DND-41 (cell line): ENCODE data around the gene CTAGE1.

ENCODE experiments used
- ATAC-seq: fragments of 200-7000 bp; cut with Tn5 transposase; 3 replicates; pipeline ENCODE4 v1.9.1; 2021; ENCODE audit warnings: low read depth; ENCODE audit not compliant: insufficient read depth
- DNase-seq: peaks from one replicate; pipeline ENCODE4 v3.0.0-alpha.2; 2020
- H2AFZ ChIP-seq: 2 replicates; pipeline ENCODE4 v1.6.0; 2012; ENCODE audit warnings: low read depth, low read length
- H3K27ac ChIP-seq: 2 replicates; pipeline ENCODE4 v1.5.1; 2012; ENCODE audit warnings: low read length, inconsistent platforms
- H3K27me3 ChIP-seq: fragments of 200-600 bp; sonication (generic); 2 replicates; pipeline ENCODE4 v1.6.0; 2012; ENCODE audit warnings: low read length, mild to moderate bottlenecking, inconsistent platforms; ENCODE audit not compliant: insufficient read depth, poor library complexity
- H3K36me3 ChIP-seq: 2 replicates; pipeline ENCODE4 v1.5.1; 2012; ENCODE audit warnings: low read length, inconsistent platforms; ENCODE audit not compliant: insufficient read depth
- H3K4me1 ChIP-seq: 2 replicates; pipeline ENCODE4 v1.5.1; 2012; ENCODE audit warnings: mild to moderate bottlenecking, low read length; ENCODE audit not compliant: insufficient read depth
- H3K4me2 ChIP-seq: 2 replicates; pipeline ENCODE4 v1.6.0; 2012; ENCODE audit warnings: mild to moderate bottlenecking, moderate library complexity, low read length, inconsistent platforms; ENCODE audit not compliant: insufficient read depth
- H3K4me3 ChIP-seq, 2 experiments: fragments of 200-600 bp in 1 of 2; shearing (Covaris generic) in 1 of 2; 2 replicates each; pipeline ENCODE4 v1.5.1; 2012 to 2016; ENCODE audit warnings: inconsistent platforms in 2 of 2, low read length in 2 of 2, mild to moderate bottlenecking in 2 of 2, low read depth in 1 of 2, moderate library complexity in 1 of 2
- H3K79me2 ChIP-seq: 2 replicates; pipeline ENCODE4 v1.6.0; 2012; ENCODE audit warnings: low read length, inconsistent platforms; ENCODE audit not compliant: insufficient read depth
- H3K9ac ChIP-seq: 2 replicates; pipeline ENCODE4 v1.6.0; 2012; ENCODE audit warnings: low read depth, mild to moderate bottlenecking, inconsistent platforms, low read length, moderate library complexity
- H3K9me3 ChIP-seq: 2 replicates; pipeline ENCODE4 v1.5.1; 2012; ENCODE audit warnings: low read length, moderate library complexity, mild to moderate bottlenecking, inconsistent platforms; ENCODE audit not compliant: insufficient read depth, severe bottlenecking
- H4K20me1 ChIP-seq: 2 replicates; pipeline ENCODE4 v1.6.0; 2012; ENCODE audit warnings: low read length; ENCODE audit not compliant: insufficient read depth
- CTCF ChIP-seq: IDR thresholded peaks from 2 replicates; pipeline ENCODE4 v1.5.1; 2012; ENCODE audit warnings: borderline replicate concordance, low read length, moderate library complexity, mild to moderate bottlenecking; ENCODE audit not compliant: poor library complexity, severe bottlenecking; ENCODE audit errors: extremely low read depth
- EZH2 ChIP-seq: IDR thresholded peaks from 3 replicates; pipeline ENCODE4 v1.6.1; 2012; ENCODE audit warnings: borderline replicate concordance, low read depth, mild to moderate bottlenecking, moderate library complexity, low read length, inconsistent platforms; ENCODE audit not compliant: severe bottlenecking

Gene CTAGE1

GRCh38 chr18:22417496-22418188 is at the start of gene CTAGE1:
CTAGE1 (minus strand) TSS chr18:22417915; CDS start chr18:22417811, 104 bp downstream.
- ATAC-seq (no peak), DNase-seq (no peak)
- TF ChIP-seq CTCF: no peak
- Histone ChIP-seq H3K9ac (no peak within 1 kb of the TSS), H3K4me1 (no peaks in the 10 kb centered on the region), H2AFZ (no peak within 1 kb of the TSS), H3K36me3 (no peaks in the 10 kb centered on the region), H3K27ac (no peak within 1 kb of the TSS), H3K79me2 (no peaks in the 10 kb centered on the region), H3K27me3 (peaks cover 3% of the 10 kb centered on the region), H3K4me3 (no peak within 1 kb of the TSS), H4K20me1 (no peaks in the 10 kb centered on the region), H3K4me2 (no peak within 1 kb of the TSS), H3K9me3 (no peaks in the 10 kb centered on the region)

GRCh38 chr18:22466608-22467395 is 49.1 kb upstream of the CTAGE1 start:
- TF ChIP-seq CTCF: no peak
- no peak for TF ChIP-seq EZH2
- ATAC-seq (no peak), DNase-seq (no peak)
- Histone ChIP-seq H3K4me2 (no peak overlapping the region), H3K4me1 (no peaks in the 10 kb centered on the region), H3K27ac (no peak overlapping the region), H3K79me2 (no peaks in the 10 kb centered on the region), H3K9ac (no peak overlapping the region), H4K20me1 (no peaks in the 10 kb centered on the region), H3K36me3 (no peaks in the 10 kb centered on the region), H3K4me3 (no peak overlapping the region), H3K9me3 (no peaks in the 10 kb centered on the region), H3K27me3 (peaks cover 5% of the 10 kb centered on the region), H2AFZ (no peak overlapping the region)

- H3K36me3 ChIP-seq: no peaks in the 10 kb centered on the region
- no peaks in the 10 kb centered on the region for H3K4me1 ChIP-seq
- no peak overlapping the region for H3K4me3 ChIP-seq
- ATAC-seq (no peak), DNase-seq (no peak)
- no peak overlapping the region for H2AFZ ChIP-seq
- no peaks in the 10 kb centered on the region for H3K9me3 ChIP-seq
- no peak overlapping the region for H3K27ac ChIP-seq
- TF ChIP-seq CTCF (no peak), EZH2 (no peak)
- H3K4me2 ChIP-seq: no peak overlapping the region
- no peaks in the 10 kb centered on the region for H3K79me2 ChIP-seq
- no peaks in the 10 kb centered on the region for H4K20me1 ChIP-seq
- H3K9ac ChIP-seq: no peak overlapping the region
- peaks cover 5% of the 10 kb centered on the region for H3K27me3 ChIP-seq
These were observed 48.2 kb upstream of the CTAGE1 start for GRCh38 chr18:22465859-22466457.
